ENCODE measurements around the gene CCNA1.

The CCNA1 gene

DNA sequence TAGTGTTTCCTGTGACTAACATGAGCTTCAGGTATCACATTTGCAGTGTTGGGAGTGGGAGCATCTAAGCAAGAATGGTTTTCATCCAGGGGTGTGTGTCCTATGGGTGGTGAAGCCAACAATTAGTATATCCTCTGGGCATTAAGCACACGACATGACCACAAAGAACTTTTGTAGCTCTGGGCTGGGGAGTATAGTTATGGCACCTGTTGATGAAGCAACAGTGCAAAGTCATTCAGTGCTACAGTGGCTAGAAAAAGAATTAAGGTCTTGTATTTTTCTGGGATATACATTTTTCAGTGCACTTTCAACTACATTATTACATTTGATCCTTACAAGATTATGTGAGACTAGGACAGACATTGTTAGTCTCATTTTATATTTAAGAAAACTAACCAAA is 21.8 kb downstream of the CCNA1 start:
- DNase-seq (ENCODE audit: low read depth, low spot score) = no peak

DNA sequence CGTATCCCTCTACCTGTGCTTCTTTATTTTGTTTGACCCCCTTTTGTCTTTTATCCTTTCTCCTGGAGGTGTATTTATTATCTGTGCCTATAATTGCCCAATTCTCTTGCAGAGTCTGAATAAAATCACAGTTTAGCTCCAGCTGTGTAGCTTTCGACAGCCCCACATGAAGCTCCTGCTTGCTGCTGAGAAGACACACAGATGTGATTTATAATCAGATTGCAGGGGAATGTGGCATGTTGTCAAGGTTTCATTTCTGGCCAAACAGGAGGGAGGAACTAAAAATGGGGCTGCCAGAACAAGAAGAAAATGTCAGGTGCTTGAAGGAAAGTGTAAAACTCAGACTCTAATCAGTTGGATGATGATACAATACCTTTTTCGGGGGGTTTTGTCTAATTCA is 22.7 kb downstream of the CCNA1 start:
- no peak for DNase-seq (ENCODE audit: low read depth, low spot score)

DNA sequence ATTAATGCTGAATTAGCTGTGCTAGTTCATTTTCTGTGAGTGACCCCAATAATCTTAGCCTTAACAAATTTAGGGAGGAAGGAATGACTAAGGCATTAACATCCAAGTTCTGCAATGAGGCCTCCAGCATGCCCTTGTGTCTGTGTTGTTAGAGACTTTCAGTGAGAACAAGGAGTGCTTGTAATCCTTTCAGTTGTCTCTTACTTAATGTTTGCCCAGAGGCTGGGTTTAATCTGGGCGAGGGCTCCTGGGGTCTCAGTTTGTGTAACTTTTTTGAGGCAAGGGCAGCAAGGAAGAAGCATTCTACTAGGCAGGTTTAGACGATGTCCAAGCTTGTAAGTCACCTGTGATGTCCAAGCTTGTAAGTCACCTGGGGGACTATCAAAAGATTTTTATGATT is 24.3 kb downstream of the CCNA1 start:
- DNase-seq (ENCODE audit: low read depth, low spot score) = no peak

DNA sequence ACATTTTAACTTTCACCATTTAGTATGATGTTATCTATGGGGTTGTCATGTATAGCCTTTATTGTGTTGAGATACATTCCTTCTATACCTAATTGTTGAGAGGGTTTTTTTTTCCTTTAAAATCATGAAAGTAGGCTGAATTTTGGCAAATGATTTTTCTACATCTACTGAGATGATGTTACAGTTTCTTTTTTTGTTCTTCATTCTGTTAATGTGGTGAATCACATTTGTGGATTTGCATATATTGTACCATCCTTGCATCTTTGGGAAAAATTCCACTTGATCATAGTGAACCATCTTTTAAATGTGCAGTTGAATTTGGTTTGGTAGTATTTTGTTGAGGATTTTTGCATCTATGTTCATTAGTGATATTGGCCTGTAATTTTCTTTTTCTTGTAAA is 29.2 kb downstream of the CCNA1 start:
- DNase-seq (ENCODE audit: low read depth, low spot score) = no peak

DNA sequence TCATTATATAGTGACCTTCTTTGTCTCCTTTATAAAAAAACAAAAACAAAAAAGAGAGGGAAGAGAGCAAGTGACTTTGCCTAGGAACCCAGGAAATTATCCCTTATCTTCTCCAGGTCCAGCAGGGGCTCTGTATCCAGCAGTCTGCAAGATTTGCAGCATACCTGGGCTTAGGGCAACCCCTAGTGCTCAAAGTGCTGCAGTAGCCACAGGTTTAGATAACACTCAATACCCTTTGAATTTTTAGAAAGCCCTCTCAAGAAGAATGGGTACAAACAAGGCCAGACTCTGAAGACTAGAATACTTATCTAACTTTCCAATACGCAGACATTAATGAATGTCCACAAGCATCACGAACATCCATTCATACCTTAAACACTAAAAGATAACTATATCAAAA is 43.2 kb downstream of the CCNA1 start:
- no peak for DNase-seq (ENCODE audit: low read depth, low spot score)

DNA sequence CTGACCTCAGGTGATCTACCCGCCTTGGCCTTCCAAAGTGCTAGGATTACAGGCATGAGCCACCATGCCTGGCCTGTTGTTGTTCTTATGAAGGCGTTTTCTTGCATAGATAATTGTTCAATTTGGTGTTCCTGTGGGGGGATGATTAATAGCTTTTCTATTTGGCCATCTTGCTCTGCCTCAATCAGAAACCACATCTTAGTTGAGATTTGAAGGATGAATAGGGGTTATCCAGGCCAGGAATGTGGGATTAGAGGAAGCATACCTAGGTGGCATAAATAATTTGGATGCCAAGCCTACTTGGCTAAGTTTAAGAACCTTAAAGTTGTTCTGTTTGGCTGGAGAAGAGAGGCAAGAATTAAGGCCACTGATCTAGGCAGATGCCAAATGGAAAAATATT is 44.4 kb downstream of the CCNA1 start:
- no peak for DNase-seq (ENCODE audit: low read depth, low spot score)

DNA sequence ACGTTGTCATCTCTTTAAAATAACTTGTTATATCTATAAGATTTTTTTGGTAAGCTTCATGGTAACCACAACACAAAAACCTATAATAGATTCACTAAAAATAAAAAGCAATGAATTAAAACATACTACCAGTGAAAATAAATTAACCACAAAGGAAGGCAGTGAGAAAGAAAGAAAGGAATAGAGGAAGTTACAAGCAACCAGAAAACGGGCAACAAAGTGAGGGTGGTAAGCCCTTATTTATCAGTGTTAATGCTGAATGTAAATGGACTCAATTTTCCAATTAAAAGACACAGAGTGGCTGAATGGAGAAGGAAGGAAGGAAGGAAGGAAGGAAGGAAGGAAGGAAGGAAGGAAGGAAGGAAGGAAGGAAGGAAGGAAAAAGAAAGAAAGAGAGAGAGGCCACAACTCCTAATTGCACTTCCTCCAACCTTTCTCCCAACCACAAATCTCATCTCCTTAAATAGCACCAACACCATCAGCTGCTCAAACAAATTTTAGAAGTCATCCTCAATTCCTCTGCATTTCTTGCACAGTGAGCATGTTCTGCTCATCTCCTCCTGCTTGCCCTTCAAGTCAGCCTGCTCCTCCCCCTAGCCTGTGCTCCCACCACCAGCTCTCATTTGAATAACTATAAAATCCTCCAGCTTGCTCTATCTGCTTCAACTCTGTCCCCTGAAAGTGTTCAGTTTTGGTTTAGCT is 48.6 kb downstream of the CCNA1 start:
- DNase-seq (ENCODE audit: low read depth, low spot score) = no peak

DNA sequence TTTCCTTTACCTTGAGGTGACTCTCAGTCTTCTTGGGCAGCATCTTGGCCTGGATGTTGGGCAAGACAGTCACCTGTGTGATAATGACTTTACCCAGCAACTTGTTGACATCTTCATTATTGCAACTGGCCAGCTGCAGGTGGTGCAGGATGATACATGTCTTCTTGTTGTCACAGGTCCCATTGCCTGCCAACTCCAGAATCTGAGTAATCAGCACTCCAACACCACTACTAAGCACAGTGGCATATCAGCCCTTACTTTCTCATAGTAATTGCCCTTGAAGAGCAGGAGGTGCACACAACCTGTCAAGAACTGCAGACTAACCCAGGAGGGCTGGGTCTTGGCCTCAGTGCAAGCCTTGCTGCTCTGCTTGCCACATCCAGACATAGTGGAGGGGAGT is 57.8 kb downstream of the CCNA1 start:
- no peak for DNase-seq (ENCODE audit: low read depth, low spot score)
